GM23248 (cell line): Measurements from ENCODE around the gene PCDHB4.
"Not testable (repeated sequence)": the region's sequence is repeated elsewhere in the genome, so short reads cannot be mapped to it uniquely, and the experiment has no call there.

Experiments used
- EZH2 ChIP-seq: fragments of 200-600 bp; sonication (generic); IDR thresholded peaks from 2 replicates; pipeline ENCODE4 v1.6.1; 2018; ENCODE audit warnings: antibody characterized with exemption, mild to moderate bottlenecking; ENCODE audit not compliant: insufficient read depth, poor library complexity, severe bottlenecking
- EZH2phosphoT487 ChIP-seq: fragments of 200-600 bp; sonication (generic); IDR thresholded peaks from 2 replicates; pipeline ENCODE4 v1.6.1; 2018; ENCODE audit warnings: antibody characterized with exemption, moderate library complexity, mild to moderate bottlenecking, low read depth; ENCODE audit not compliant: insufficient read depth

DNA sequence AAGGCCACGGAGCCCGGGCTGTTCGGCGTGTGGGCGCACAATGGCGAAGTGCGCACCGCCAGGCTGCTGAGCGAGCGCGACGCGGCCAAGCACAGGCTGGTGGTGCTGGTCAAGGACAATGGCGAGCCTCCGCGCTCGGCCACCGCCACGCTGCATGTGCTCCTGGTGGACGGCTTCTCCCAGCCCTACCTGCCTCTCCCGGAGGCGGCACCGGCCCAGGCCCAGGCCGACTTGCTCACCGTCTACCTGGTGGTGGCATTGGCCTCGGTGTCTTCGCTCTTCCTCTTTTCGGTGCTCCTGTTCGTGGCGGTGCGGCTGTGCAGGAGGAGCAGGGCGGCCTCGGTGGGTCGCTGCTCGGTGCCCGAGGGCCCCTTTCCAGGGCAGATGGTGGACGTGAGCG is 19.1 kb upstream of the PCDHB4 start:
- TF ChIP-seq EZH2phosphoT487, EZH2: not testable (repeated sequence)
